Left ventricle myocardium superior (tissue), 1 donor: Measurements from ENCODE around the gene NCS1. TPM values are rescaled to one million over a fixed set of nuclear protein-coding genes. Genes with fewer than 3 reads are reported as not detected.
A peak's percentile ranks its signal among the peaks of the same experiment; 100 is the strongest.

Source experiments
- ATAC-seq: fragments of 200-7000 bp; cut with Tn5 transposase; one replicate; pipeline ENCODE4 v1.9.1; 2020; ENCODE audit warnings: mild to moderate bottlenecking, moderate library complexity
- DNase-seq: peaks from one replicate; pipeline ENCODE4 v3.0.0-alpha.2; 2020
- intact Hi-C: fragments of 100-400 bp; cut with micrococcal nuclease; formaldehyde crosslinking; loops from one replicate; pipeline ENCODE4 v1.11.0; 2022
- total RNA-seq: library from RNA; stranded (reverse); fragmentation: NEBNext Ultra II Directional; extraction: Animal tissue kit (Norgen Biotek cat#: 25700); gene quantifications from one replicate; pipeline ENCODE4 v1.2.1, GENCODE V29; 2021
- donor health status: DM: no; HTN: yes; CAD: no; lungs with severe emphysema.

The NCS1 gene
- total RNA-seq, 1 donor from 2014 or later, result 4.1 TPM

DNA sequence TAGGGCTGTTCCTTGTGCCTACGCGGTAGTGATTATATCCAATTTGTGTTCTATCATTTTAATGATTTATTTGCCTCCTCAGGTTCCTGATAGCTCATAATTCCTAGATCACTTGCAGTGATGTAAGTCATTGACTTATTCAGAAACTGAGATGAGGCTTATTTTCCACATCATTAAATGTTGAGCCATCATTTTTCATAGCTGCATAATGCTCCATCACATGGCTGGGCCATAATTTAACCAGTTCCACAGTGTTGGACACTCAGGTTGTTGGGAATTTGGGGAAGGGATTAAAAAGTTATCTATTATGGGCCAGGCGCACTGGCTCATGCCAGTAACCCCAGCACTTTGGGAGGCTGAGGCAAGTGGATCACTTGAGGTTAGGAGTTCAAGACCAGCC lies 57.6 kb downstream of the NCS1 start:
- no peak for ATAC-seq
- no peak for DNase-seq
- intact Hi-C loops, result no loop called here

DNA sequence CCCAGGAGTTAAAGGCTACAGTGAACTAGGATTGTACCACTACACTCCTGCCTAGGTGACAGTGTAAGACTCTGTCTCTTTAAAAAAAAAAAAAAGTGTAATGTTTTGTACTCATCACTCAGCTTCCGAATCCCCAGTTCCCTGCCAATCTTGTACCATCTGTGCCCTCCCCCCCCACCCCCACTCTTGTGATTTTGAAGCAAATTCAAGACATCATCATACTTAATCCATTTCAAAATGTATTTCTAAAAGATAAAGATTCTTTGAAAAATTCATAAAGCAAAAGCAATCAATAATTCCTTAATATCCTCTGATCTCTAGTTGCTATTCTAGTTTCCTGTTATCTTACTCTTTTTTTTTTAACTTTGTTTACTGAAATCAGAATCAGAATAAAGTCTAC lies 58.4 kb downstream of the NCS1 start:
- ATAC-seq (no peak), DNase-seq (no peak)
- intact Hi-C loops, result no loop called here

DNA sequence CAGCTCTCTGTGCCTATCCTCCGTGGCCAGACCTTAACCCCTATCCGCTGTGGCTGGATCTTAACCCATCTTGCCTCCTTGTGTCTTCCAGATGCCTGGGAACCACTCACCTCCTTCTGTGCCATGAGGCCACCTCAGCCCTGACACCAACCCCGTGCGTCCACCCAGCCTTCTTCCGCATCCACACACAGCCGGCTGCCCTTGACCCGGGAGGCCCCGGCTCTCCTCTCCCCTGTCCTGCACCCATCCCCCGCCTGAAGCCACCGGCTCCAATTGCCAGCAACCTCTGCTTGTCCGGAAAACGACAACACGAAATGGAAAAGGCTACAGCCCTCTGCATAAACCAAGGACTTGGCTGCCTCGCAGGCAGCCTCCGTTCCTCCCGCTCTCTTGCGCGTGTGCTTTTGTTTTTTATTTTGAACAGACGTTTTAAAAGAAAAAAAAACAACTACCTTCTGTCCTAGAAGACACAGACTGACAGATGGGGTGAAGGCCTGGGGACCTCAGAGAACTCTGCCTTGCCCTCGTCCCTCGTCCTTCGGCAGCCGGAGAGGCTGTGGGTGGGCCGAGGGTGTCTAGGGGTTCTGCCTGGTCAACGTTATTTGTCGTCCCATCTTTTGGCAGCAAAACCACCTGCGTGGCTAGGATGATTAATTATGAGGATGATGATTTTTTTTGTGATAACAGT lies 60.8 kb downstream of the NCS1 start:
- DNase-seq (no peak), ATAC-seq (no peak)
- intact Hi-C loops, result no loop called here

DNA sequence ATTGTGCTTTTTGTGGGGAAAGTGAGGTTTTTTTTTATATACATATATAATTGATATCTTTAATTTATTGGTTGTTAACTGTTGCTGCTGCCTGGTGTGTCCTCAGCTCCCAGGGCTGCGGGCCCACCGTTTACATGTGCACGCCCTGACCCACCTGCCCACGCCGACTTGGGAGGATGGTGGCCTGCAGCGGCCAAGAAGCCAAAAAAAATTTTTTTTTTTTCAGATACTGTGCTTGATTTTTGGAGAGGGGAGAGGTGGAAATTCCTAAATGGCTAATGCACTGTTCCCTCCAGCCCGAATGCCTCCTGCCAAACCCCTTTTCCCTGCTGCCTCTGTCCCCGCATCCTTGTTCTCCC lies 61.4 kb downstream of the NCS1 start:
- DNase-seq (no peak), ATAC-seq (no peak)
- intact Hi-C loops, result no loop called here

DNA sequence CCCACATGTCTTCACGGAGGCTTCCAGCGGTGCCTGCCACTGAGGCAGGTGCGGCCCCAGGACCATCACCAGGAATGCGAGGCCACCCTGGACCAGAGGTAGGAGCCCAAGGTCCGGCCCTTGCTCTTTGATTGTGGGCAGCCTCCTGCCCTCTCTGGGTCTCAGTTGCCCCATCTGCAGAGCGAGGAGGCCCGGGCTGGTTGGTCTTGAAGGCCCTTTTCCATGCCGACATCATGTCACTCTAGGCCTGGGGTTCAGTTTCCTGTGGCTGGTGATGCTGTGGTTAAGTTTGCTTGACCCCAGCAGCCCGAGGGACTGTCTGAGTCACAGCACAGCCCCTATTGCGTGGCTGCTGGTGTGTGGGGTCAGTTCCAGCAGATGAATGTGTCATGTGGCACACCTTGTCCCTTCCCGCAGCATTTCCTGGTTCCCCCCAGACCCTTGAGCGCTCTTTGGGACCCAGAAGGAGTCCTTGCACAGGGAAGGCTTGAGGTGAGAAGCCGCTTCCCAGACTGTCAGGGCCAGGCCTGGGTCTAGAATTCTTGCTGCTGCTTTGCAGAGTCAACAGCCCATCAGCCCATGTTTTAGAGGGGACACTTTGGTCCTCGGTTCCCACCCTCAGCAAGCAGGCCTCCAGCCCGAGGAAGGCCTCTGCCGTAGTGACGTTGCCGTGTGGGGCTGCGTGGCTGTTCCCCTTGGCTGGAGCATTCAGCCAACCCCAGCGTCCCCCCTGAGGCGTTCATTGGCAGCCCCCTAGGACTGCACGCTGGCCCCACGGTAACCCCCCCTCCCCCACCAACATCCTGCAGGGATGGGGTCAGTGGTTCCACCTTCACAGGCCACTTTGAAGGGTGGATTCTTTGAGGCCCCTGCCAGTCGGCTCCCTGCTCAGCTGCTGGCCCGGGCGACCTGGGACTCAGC lies 62.4 kb downstream of the NCS1 start:
- DNase-seq (no peak), ATAC-seq (no peak)

GRCh38 chr9:130235558-130236435 lies 63.6 kb downstream of the NCS1 start:
- ATAC-seq (peak; percentile 68), DNase-seq (peak; percentile 83)
- intact Hi-C loops, result loop anchor here (5.0 kb wide), 1 partner anchor 128 kb away; no protein-coding TSS in a partner anchor

More for the DNA sequence above, 62.4 kb downstream of the NCS1 start:
- intact Hi-C loops, result loop anchor here (5.0 kb wide), 1 partner anchor 127 kb away; no protein-coding TSS in a partner anchor

- DNase-seq (no peak), ATAC-seq (no peak)
- intact Hi-C loops, result loop anchor here (5.0 kb wide), 1 partner anchor 129 kb away; no protein-coding TSS in a partner anchor
These were observed 64.3 kb downstream of the NCS1 start for GRCh38 chr9:130236436-130236985.

GRCh38 chr9:130237076-130237475 lies 64.9 kb downstream of the NCS1 start:
- intact Hi-C loops, result loop anchor here (5.0 kb wide), 1 partner anchor 130 kb away; no protein-coding TSS in a partner anchor
- no peak for DNase-seq
- ATAC-seq, result no peak

DNA sequence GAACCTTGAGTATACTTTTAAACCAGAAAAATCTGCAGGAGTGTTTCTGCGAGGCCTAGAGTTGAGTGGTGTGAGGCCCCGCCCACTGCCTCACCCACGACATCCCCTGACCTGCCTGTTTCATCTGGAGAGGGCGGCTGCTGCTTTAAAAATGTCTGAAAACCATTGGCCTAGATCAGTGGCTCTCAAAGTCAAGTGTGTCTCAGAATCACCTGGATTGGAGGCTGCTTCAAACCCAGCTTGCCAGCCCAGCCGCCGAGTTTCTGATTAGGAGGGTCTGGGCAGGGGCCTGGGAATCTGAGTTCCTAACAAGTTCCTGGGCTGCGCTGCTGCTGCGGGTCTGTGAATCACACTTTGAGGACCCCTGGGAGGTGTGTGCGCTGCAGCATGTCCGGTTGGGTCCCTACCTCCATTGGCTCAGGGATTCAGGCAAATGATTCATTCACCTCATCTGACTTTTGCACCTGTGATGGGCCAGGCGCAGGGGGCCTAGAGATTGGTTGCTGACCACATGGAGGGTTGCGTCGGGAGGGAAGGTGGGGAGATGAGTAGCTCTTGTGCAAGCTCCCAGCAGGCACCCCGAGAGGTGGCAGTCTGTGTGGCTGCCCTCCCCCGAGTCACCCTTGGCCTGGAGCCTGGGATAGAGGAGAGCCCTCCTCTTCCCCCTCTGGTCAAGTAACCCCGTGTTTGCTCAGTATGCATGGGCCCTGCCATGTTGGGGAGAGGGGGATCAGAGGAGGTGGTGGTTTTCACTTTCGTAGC lies 65.7 kb downstream of the NCS1 start:
- intact Hi-C loops, result loop anchor here (5.0 kb wide), 1 partner anchor 131 kb away; no protein-coding TSS in a partner anchor
- ATAC-seq (no peak), DNase-seq (no peak)

DNA sequence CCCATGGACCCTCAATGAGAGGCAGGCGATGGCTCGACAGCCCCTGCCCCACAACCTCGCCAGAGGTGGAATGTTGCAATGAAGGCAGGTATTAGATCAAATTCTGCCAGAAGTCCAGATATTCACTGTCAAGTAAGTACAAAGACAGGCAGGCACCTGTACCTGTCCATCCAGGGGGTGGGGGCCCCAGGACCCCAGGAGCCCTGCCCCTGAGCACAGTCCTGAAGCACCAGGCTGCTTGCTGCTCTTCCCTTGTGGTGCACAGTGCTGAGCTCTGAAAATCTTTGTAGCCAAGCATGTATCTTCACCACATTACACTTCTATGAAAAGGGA lies 67.1 kb downstream of the NCS1 start:
- DNase-seq (no peak), ATAC-seq (no peak)
- intact Hi-C loops, result loop anchor here (5.0 kb wide), 1 partner anchor 132 kb away; no protein-coding TSS in a partner anchor

DNA sequence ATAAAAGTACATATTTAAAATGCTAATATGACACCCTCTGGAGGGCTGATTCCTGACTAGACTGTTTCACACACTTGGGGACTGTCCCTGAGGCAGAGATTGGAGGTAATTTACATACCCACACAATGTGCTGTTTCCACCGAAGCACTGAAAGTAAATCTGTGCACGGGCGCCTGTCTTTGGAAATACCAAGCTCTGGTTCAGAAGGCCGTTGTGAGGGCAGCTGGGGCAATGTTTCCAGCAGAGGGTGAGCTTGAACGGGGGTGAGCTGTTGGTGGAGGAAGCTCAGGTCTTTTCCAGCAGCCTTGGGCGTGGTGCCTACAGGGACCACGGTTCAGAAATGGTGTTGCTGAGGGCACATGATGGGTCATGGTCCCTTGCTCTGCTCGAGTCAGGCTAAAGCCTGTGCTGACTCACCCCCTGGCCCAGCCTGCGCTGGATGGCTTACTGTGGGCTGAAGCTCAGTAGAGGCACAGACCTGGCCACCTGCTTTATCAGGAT lies 67.6 kb downstream of the NCS1 start:
- no peak for DNase-seq
- intact Hi-C loops, result loop anchor here (5.0 kb wide), 1 partner anchor 132 kb away; no protein-coding TSS in a partner anchor
- no peak for ATAC-seq

- no peak for DNase-seq
- intact Hi-C loops, result no loop called here
- peak; percentile 74 for ATAC-seq
These were observed 68.4 kb downstream of the NCS1 start for GRCh38 chr9:130240410-130241197.

DNA sequence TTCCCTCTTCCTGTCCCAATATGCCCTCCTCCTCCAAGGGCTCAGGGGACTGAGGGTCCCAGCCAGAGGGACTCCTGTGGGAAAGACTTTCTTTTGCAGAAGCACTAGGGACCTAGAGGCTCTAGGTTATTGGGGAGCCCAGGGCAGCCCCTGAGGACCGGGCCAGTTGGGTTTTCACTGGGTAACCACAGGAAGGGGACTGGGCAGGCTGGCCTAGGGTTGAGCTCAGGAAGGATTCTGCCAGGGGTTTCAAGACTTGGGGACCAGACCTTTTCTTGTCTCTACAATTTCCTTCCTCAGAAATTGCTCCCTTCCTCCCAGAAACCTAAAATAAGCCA lies 69.0 kb downstream of the NCS1 start:
- DNase-seq (no peak), ATAC-seq (no peak)
- intact Hi-C loops, result no loop called here

GRCh38 chr9:130242270-130243014 lies 70.2 kb downstream of the NCS1 start:
- intact Hi-C loops, result no loop called here
- no peak for ATAC-seq
- DNase-seq, result no peak

GRCh38 chr9:130243015-130243881 lies 71.0 kb downstream of the NCS1 start:
- intact Hi-C loops, result no loop called here

GRCh38 chr9:130243882-130244170 lies 71.6 kb downstream of the NCS1 start:
- intact Hi-C loops, result no loop called here
- ATAC-seq (no peak), DNase-seq (no peak)

More at GRCh38 chr9:130243015-130243881, 71.0 kb downstream of the NCS1 start:
- ATAC-seq, result peak; percentile 75
- DNase-seq, result peak; percentile 85
